ENCODE results near the gene SLC35E4.

- TF ChIP-seq CTCF (IDR thresholded peaks at IDR 0.05) (no peak), POLR2A (IDR thresholded peaks at IDR 0.05) (no peak)
These were observed 59.2 kb downstream of the SLC35E4 start, which contains the start of gene OSBP2 for GRCh38 chr22:30694640-30695350.

All from right lobe of liver (tissue), 4 donors.